Astrocyte of the cerebellum (primary cell): ENCODE data around the gene DDX18.
"Not testable (repeated sequence)": the region's sequence is repeated elsewhere in the genome, so short reads cannot be mapped to it uniquely, and the experiment has no call there.

Source experiments
- DNase-seq: peaks from one replicate; pipeline ENCODE4 v3.0.0-alpha.2; 2011; ENCODE audit warnings: low read depth
- H3K4me3 ChIP-seq: 2 replicates; pipeline ENCODE4 v1.5.1; 2011; ENCODE audit warnings: mild to moderate bottlenecking, low read depth, low read length, moderate library complexity
- CTCF ChIP-seq: IDR thresholded peaks from 2 replicates; pipeline ENCODE4 v1.5.1; 2012; ENCODE audit warnings: low read length, low read depth, moderate library complexity, mild to moderate bottlenecking; ENCODE audit errors: missing control alignments
- in situ Hi-C: cut with HindIII; loops from 2 replicates; pipeline ENCODE4 v1.10.0; 2017; ENCODE audit warnings: low sequenced_read_pairs

The DDX18 gene

GRCh38 chr2:117785740-117786139, 28.8 kb upstream of the DDX18 start:
- TF ChIP-seq CTCF: peak; percentile 65
- in situ Hi-C loops: no loop called here
- peak; percentile 16 for DNase-seq

GRCh38 chr2:117786520-117786919, 28.0 kb upstream of the DDX18 start:
- DNase-seq: no peak
- TF ChIP-seq CTCF: no peak
- no peak overlapping the region for H3K4me3 ChIP-seq
- in situ Hi-C loops: no loop called here

More at GRCh38 chr2:117785740-117786139, 28.8 kb upstream of the DDX18 start:
- H3K4me3 ChIP-seq: no peak overlapping the region

GRCh38 chr2:117789505-117789904, 25.0 kb upstream of the DDX18 start:
- in situ Hi-C loops: no loop called here
- no peak overlapping the region for H3K4me3 ChIP-seq
- DNase-seq: no peak
- TF ChIP-seq CTCF: no peak

GRCh38 chr2:117794668-117795067, 19.8 kb upstream of the DDX18 start:
- in situ Hi-C loops: no loop called here

GRCh38 chr2:117801826-117802225, 12.7 kb upstream of the DDX18 start:
- TF ChIP-seq CTCF: no peak
- no peak overlapping the region for H3K4me3 ChIP-seq
- in situ Hi-C loops: no loop called here
- DNase-seq: no peak

More at GRCh38 chr2:117794668-117795067, 19.8 kb upstream of the DDX18 start:
- TF ChIP-seq CTCF: no peak
- H3K4me3 ChIP-seq: no peak overlapping the region
- no peak for DNase-seq

GRCh38 chr2:117803644-117804325, 10.7 kb upstream of the DDX18 start:
- peak overlapping the region; percentile 16 for H3K4me3 ChIP-seq
- in situ Hi-C loops, DNase-seq: not testable (repeated sequence)

- no peak overlapping the region for H3K4me3 ChIP-seq
- no peak for TF ChIP-seq CTCF
- no peak for DNase-seq
- in situ Hi-C loops: no loop called here
Measured at GRCh38 chr2:117812443-117812842, 2.0 kb upstream of the DDX18 start.
